ENCODE data around the gene SS18L1.
A peak's percentile ranks its signal among the peaks of the same experiment; 100 is the strongest.

SS18L1 gene

DNA sequence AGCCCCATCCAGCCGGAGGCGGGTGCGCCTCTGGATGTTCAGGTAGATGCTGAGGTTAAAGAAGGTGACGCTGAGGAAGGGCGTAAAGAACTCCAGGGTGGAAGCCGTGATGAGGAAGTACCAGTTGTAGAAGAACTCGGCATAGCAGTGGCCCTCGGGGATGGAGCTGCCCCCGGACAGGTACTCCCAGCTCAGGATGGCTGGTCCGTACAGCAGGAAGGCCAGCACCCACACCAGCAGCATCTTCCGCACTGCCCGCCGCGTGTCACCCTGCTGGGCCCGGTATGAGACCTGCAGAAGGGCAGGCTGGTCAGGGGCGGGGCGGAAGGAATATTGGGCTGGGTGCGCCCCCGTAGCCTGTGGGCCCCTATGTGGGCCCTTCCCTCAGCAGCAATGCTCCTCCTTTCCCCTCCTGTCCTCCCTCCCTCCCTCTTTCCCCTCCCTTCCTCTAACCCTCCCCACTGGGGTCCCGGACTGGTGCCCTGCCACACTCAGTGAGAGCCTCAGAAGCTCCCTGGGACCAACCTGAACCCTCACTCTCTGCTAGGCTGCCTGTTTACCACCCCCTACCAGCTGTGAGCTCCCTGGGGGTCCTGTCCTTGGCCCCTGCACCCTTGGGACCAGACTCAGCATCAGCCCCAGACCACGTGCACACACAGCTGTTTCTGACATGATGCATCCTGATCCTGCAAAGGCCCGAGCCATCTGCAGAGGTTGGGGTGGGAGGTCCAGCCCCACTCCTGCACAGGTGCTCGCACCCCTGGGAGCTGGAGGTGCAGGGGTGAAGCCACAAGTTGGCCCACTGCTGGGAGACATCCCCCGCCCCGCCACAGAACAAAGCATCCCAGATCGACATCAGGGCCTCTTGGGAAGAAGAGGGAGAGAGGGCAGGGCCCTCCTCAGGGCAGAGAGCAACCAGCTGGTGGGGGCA lies 73.3 kb downstream of the SS18L1 start:
- DNase-seq = no peak

DNA sequence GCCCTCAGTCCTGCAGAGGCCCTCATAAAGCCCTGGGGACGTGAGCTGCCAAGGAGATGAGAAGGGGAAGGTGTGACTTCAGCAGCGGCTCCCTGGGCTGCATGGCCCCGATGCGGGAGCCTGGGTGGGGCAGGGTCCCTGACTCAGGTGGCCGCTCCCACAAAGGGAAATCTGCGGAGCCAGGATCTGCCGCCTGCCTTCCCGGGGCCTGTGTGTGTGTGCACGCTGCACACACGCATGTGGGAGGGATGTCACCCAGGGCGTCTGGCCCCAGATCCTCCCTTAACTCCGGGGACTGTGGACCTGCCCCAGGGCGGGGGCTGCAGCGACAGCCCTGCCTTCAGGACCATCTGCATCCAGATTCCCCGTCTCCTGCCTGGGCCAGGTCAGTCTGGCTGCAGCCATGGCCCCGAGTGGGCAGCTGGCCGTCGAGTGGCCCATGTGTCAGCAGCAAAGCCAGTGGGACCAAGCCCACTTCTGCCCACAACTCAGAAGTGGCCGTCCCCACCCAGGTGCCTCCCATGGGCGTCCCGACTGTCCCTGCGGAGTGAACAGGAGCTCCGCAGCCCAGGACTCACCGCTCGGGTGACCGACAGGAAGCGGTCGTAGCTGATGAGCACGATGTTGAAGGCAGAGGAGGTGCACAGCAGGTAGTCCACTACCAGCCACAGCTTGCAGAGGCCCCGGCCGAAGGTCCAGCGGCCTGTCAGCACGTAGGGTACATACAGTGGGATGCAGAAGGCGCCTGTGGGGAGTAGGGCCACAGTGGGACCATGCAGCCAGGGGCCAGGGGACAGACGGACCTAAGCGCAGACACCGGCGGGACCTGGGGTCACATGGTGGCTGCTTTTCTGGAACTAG lies 74.6 kb downstream of the SS18L1 start:
- DNase-seq = no peak

DNA sequence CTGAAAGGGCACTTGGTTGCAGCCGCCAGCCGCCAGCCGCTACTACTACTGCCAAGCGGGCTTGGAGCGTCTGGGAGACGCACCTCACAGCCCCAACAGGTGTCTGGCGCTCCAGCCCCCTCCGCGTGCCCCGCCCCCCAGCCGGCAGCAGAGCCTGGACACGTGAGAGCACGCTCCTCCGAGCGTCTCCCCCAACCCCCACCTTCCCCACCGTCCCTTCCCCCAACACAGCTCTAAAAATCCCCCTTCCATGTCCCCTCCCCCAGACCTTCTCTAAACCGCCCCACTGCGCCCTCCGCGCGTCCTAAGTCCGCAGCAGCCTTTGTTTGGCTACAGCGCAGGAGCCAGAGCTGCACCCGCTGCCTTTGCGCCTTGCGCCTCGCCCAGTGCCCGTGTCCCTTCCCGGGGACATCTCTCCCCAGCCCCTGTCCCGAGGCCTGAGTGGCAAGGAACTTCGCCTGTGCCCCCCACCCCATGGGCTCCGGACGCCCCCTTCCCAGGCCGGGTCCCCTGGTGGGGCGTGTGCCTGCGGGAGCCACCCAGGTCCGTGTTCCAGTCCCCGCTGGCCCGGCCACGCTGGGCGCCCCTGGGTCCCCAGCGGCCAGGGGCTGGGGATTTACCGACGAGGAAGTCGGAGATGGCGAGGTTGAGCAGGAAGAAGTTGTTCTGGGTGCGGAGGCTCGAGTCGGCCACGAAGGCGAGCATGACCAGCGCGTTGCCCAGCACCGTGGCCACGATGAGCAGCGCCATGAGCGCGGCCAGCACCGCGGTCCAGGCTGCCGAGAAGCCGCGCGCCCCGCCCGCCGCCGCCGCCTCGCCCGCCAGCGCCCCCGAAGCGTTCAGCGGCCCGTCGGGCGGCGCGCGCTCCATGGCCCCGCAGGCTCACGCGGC lies 75.8 kb downstream of the SS18L1 start:
- DNase-seq = no peak

GRCh38 chr20:62219992-62220665 lies 76.6 kb downstream of the SS18L1 start, which contains the start of gene HRH3:
TSS of gene HRH3 (minus strand) at chr20:62220278. CDS start at chr20:62219970, 308 bp downstream.
- peak; percentile 32 for DNase-seq

GRCh38 chr20:62220666-62221568 lies 77.3 kb downstream of the SS18L1 start:
- no peak for DNase-seq

DNA sequence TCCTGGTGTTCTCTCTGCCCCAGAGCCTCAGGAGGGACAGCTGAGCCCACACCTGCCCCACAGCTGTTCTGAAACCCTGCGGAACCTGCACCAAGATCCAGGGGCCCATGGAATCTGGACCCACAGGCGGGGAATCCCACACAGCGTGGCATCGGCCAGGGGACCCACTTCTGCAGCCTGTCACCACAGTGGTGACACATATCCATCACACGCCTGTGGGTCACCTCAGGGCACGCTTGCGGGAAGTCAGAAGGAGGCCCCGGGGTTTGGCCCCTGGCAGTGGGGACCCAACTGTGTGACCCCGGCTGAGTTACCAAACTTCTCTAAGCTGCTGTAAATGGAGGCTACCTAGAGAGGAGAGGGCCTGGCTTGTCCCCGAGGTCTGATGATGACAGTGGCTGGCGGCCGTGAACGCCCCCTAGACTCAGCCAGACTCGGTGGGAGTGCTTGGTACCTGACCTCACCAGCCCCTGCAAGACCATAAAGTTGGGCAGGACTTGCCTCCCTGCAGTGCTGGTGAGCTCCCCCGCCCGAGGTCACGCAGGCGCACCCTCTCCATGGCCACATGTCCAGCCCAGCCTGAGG lies 78.8 kb downstream of the SS18L1 start:
- DNase-seq = no peak

GRCh38 chr20:62222972-62223371 lies 79.4 kb downstream of the SS18L1 start:
- DNase-seq = no peak

DNA sequence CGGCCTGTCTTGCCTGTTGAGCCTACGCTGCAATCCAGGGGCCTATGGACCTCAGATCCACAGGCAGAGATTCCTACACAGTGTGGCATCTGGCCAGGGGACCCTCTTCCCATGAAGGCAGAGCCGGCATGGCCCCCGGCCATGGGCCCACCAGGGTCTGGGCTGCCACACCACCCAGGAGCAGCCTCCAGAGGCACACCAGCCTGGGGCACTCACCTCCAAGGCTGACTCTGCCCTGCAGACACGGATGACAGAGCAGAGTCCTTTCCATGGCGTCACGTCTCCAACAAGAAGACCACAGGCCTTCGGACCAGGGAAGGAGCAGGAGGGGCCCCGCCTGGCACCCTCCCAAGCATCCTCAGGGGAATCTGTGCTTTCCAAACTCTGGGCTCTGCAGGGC lies 80.0 kb downstream of the SS18L1 start:
- no peak for DNase-seq

- no peak for DNase-seq
Measured at GRCh38 chr20:62224113-62224855, 80.7 kb downstream of the SS18L1 start.

DNA sequence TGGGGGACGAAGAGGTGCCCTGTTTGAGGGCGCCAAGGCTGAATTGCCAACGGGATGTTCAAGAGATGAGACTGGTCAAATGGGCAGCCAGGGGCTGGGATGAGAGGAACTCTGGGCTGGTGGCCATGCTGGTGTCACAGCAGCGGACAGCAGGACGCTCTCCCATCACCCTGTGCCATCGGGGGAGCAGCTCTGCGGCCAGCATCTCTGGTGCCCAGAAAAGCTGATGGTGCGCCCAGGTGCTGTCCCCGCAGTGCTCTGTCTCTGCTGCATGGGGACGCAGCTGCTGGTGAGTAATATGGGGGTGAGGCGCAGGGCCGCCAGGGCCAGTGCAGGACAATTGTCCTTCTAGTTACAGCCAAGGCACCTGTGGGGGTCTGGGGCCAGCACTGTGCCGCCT lies 81.5 kb downstream of the SS18L1 start:
- DNase-seq = no peak

DNA sequence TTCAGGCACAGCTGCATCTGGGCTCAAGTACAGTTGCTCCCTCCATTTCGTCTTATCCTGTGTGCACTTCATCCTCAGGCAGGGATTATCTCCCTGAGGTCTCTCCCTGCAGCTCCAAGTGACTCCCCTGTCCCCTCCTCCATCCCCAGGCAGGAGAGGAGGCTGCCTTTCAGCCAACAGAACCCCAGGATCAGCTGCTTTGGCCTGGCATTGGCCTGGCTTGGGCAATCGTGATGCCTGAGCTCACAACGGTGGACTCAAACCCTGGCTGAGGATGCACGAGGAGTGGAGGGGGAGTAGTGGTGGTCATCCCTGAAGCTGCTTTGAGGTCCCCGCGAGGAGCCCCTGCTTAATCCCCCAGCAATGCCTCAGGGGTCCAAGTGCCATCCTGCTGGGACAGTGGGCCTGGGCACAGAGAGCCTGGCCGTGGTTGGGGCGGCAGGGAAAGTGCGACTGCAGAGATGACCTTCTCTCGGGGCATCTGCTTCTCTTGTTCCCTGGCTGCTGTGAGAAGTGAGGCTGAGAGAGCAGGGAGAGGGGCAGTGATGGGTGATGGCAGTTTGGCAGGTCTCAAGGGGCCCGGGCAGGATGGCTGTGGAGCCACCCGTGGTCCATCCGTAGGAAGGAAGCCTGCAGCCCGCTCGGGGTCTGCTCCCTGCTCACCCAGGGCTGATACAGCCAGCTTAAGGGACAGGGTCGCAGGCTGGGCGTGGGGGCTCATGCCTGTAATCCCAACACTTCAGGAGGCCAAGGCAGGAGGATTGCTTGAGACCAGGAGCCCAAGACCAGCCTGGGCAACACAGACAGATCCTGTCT lies 82.5 kb downstream of the SS18L1 start:
- no peak for DNase-seq

DNA sequence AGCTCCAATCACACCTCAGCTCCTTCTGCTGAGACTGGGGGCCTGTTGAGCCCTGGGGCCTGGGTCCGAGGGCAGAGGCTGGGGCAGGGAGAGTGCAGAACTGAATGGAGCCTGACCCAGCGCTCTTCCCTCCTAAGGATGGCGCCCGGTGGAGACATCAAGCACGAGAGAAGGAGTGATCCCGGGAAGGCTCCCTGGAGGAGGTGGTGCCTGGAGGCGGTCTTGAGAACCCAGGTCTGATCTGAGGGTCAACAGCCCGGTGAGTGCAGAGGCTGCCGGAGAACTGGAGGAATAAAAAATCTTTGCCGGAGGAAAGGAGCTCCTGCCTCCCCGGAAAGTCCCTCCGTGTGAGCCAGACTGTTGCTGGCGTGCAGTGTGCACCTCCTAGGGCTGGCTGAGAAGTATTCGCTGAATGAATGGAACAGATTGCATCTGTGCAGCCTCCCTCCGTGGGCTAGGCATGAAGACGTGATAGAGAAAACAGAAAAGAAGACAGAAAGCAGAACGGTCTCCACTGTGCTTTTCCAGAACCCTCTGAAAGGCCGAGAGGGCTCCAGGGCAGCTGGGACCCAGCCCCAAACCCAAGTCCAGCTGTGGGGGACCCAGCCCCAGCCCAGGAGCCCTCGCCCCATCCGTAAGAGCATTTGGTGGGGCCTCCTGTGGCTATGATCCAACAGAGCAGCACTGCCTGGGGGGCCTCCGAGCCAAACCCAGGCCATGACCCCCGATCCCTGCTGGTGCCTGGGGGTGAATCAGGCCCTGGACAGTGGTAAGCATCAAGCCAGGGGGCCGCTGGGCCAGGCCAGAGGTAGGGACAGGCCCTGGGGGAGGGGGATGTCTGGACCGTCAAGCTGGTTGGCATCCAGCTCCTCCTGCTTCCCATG lies 83.4 kb downstream of the SS18L1 start:
- no peak for DNase-seq

- DNase-seq = no peak
Measured at GRCh38 chr20:62227591-62227976, 84.0 kb downstream of the SS18L1 start.

GRCh38 chr20:62227977-62228958 lies 84.7 kb downstream of the SS18L1 start:
- no peak for DNase-seq

GRCh38 chr20:62228982-62229545 lies 85.5 kb downstream of the SS18L1 start:
- no peak for DNase-seq

DNA sequence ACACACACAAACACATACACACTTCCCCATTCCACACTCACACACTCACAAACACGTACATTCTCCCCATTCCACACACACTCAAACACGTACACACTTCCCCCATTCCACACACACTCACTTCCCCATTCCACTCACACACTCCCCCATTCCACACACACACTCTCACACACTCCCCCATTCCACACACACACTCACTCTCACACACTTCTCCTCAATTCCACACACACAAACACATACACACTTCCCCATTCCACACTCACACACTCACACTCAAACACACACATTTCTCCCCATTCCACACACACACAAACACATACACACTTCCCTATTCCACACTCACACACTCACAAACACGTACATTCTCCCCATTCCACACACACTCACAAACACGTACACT lies 86.1 kb downstream of the SS18L1 start:
- no peak for DNase-seq
